ENCODE data around the gene CYB5A. TPM values are rescaled to one million over a fixed set of nuclear protein-coding genes. Genes with fewer than 3 reads are reported as not detected.
A peak's percentile ranks its signal among the peaks of the same experiment; 100 is the strongest.
"Not testable (repeated sequence)": the region's sequence is repeated elsewhere in the genome, so short reads cannot be mapped to it uniquely, and the experiment has no call there.

The CYB5A gene
- total RNA-seq, result 101 TPM
- long read RNA-seq, transcript CYB5A-202 (5 exons, 3,283 nt), result major isoform, 98 of 106 reads
- long read RNA-seq, transcript CYB5A-204 (6 exons, 776 nt), result minor isoform, 5 of 106 reads
- long read RNA-seq, partial matches to known transcripts, result 0 of 106 reads
- long read RNA-seq, other reads (novel, unspliced or antisense), result 2 of 106 reads

- intact Hi-C loops (cut with DNase I), result no loop called here
- peak; percentile 99 for DNase-seq
- peak; percentile 98 for ATAC-seq (ENCODE audit: poor library complexity)
These were observed at the start of gene CYB5A for GRCh38 chr18:74291771-74292540. Gene CYB5A, minus strand, starts transcription at chr18:74291963. Its CDS starts 88 bp downstream, at chr18:74291875.

- DNase-seq (no peak), ATAC-seq (ENCODE audit: poor library complexity) (no peak)
- intact Hi-C loops (cut with DNase I), result no loop called here
These were observed 46.1 kb upstream of the CYB5A start for GRCh38 chr18:74337912-74338309.

DNA sequence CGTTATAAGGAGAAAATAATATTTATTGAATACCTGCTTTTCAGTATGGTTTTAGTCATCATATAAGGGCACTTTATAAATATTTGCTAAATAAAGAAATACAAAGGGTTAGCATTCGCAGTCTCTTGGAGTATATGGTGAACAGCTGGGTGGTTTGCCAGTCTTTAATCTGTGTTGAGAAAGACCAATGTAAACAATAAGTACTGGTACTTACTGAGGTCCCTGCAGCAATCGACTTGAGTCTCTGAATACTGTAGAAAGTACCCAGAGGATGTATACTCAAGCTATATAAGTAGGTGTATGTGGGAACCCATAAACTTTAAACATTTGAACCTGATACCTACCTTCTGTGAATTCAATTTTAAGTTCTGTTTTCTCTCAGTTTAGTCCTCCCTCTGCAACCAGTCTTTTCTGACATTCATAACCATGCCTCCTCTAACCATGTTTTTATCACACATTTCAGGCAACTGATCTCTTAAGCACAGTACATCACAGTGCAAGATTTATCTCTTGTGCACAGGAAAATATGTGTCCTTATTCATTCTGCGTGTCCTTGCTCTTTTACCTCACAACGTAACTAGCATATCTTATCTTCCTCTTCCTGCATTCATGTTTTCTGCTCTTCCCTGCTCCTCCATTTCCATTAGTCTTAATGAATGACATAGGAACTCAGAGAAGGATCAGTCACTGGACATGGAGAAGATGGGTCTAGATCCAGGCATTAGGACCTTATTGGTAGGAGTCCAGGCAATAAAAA lies 45.6 kb upstream of the CYB5A start:
- intact Hi-C loops (cut with DNase I), result no loop called here
- ATAC-seq (ENCODE audit: poor library complexity) (no peak), DNase-seq (no peak)

DNA sequence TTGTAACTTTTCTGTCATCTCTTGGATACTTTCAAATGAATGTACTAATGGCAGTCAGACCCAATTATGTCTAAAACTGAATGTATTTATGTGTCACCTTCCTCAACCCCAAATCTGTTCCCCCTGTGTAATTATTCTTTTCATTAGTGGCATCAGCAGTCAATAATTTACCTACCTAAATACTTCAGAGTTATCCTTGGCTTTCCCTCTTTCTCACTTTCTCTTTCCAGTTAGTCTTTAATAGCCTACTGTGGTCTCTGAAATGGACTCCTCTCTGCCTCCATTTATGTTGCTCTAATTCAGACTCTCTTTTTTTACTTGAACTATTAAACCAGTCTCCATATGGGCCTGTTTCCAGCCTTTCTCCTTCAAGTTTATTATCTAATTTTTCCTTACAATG lies 44.9 kb upstream of the CYB5A start:
- no peak for ATAC-seq (ENCODE audit: poor library complexity)
- intact Hi-C loops (cut with DNase I), result no loop called here
- no peak for DNase-seq

- intact Hi-C loops (cut with DNase I), result no loop called here
- DNase-seq (no peak), ATAC-seq (ENCODE audit: poor library complexity) (no peak)
These were observed 42.6 kb upstream of the CYB5A start for GRCh38 chr18:74334242-74334893.

DNA sequence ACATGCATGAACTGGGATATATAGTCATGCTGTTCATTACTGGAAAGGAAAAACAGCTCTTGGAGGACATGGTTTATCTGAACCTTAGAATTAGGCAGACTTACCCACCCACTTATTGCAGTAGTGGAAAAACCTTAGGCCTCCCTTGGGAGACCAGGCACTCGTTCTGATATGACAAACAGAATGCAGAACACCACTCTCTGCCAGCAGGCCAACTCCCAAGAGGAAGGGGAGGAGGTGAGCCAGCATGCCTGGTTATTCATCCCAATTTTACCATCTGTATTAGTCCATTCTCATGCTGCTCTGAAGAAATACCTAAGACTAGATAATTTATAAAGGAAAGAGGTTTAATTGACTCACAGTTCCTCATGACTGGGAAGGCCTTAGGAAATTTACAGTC lies 41.3 kb upstream of the CYB5A start:
- no peak for DNase-seq
- intact Hi-C loops (cut with DNase I), result no loop called here
- peak; percentile 29 for ATAC-seq (ENCODE audit: poor library complexity)

GRCh38 chr18:74331404-74331803 lies 39.6 kb upstream of the CYB5A start:
- DNase-seq (no peak), ATAC-seq (ENCODE audit: poor library complexity) (peak; percentile 77)

GRCh38 chr18:74329688-74330205 lies 38.0 kb upstream of the CYB5A start:
- DNase-seq, result no peak

More at GRCh38 chr18:74331404-74331803, 39.6 kb upstream of the CYB5A start:
- intact Hi-C loops (cut with DNase I), result no loop called here

DNA sequence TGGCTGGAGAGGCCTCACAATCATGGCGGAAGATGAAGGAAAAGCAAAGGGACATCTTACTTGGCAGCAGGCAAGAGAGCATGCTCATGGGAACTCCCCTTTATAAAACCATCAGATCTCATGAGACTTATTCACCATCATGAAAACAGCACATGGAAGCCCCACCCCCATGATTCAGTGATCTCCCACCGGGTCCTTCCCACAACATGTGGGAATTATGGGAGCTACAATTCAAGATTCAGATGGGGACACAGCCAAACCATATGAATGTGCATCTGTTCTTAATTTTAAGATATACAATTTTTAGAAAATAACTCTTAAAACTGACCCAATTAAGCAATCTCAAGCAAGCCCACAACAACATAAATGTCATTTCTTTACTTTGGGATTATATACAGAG lies 36.4 kb upstream of the CYB5A start:
- ATAC-seq (ENCODE audit: poor library complexity), result no peak
- intact Hi-C loops (cut with DNase I), result no loop called here
- DNase-seq, result no peak

More at GRCh38 chr18:74329688-74330205, 38.0 kb upstream of the CYB5A start:
- ATAC-seq (ENCODE audit: poor library complexity), result no peak
- intact Hi-C loops (cut with DNase I), result no loop called here

DNA sequence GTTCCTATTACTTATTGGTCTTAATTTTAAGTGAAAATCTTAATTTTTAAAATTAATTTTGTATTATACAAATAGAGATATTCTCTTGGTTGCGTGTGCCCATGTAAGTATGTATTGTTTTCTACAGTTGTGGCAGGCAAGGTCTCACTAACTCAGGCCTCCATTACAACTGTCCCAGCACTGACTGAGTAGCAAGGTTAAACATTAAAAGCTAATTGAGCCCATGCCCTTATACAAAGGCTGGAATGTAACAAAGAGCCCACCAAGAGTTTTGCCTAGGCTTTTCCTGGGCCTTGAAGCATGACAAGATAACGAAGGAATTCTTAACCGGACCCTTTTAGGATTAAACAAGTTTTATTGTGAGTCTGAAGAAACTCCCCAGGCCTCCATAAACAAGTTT lies 35.0 kb upstream of the CYB5A start:
- ATAC-seq (ENCODE audit: poor library complexity); DNase-seq; intact Hi-C loops (cut with DNase I): not testable (repeated sequence)

DNA sequence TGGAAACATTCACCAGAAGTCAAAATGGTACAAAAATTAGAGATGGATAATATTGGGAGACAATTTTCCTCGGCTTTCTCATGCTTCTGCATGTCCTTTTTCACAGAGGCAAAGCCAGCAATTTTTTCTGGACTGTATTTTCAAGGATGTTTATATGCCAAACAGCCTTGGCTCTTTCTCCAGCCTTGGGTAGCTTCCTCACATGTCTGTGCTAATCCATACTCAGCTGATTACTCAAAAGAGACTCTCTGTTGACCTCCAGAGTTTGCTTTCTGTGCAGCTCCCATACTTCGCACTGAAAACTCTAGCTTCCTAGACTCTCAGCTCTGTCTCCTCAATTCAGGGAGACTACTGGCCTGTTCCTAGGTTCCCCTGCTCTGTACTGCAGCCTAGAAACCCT lies 34.5 kb upstream of the CYB5A start:
- ATAC-seq (ENCODE audit: poor library complexity) (no peak), DNase-seq (no peak)
- intact Hi-C loops (cut with DNase I), result no loop called here

DNA sequence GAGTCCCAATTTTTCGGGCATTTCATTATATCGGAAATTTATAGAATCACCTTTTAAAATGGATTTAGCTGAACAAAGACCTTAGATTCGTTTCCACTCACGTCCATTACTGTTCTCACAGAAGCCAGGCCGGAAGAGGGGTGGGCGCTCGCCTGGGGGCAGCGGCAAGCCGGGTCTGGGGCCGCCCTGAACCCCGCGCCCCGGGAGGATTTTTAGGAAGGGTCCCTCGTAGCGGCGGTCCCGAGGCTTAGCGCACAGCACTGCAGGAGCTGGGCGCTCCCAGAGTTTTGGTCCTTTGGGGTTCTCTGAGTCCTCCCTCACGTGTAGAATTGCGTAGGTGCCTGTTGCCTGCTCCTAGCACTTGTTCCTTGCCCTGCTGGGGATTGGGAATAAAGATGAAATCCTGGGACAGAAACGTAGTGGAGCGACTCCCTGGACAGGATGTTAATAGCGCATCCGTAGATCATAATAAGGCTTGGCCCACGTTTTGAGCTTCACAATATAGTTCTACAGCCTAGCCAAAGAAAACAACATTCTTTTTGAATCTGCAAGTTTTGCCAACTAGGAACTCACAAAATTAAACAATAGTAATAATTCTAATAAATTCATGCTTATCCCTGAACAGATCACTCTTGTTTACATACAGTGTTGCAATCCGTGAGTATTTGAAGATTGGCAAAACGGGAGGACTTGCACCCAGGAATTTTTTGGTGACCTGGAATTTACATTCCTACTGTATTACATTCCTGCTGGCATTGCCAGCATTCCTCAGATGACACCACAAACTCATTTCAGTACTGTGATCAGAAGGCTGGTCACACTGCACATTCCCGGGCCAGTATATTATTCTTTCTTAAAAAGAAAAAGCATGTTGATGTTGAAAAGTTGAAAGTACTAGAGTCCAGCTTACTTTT lies 24.8 kb upstream of the CYB5A start:
- DNase-seq (no peak), ATAC-seq (ENCODE audit: poor library complexity) (peak; percentile 64)
- intact Hi-C loops (cut with DNase I), result no loop called here

- DNase-seq (no peak), ATAC-seq (ENCODE audit: poor library complexity) (no peak)
- intact Hi-C loops (cut with DNase I), result no loop called here
These were observed 23.9 kb upstream of the CYB5A start, which contains the start of gene C18orf63 for GRCh38 chr18:74315464-74316256. Gene C18orf63, plus strand, starts transcription at chr18:74315839. Its CDS starts 2,027 bp downstream, at chr18:74317866.

DNA sequence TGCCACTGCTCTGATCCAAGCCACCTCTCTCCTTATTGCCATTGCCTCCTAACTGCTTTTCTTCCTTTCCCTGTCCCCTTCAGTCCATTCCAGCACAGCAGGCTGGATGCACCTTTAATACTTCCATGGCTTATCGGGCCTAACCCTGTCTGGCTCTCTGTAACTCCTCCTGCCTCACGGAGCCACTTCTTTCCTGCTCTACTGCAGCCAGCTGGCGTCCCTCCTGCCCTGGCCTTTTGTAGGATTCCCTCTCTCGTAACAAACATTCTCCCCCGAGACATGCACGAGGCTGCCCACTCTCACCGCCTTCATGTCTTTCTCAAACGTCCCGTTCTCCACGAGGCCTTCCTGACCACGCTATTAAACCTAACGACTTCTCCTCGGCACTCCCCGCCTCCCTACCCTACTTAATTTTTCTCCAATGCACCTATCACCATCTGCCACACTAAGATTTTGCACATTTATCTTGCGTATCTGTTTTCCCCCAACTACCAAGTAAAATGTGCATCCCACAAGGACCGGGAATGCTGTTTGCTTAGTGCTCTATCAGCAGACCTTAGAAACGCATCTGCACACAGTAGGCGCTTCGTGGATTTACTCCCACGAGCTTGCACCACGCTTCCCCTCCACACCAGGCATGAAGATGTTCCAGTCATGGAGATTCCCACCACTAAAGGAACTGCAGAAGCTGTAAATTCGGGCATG lies 23.1 kb upstream of the CYB5A start:
- intact Hi-C loops (cut with DNase I), result no loop called here
- DNase-seq (peak; percentile 48), ATAC-seq (ENCODE audit: poor library complexity) (peak; percentile 53)

DNA sequence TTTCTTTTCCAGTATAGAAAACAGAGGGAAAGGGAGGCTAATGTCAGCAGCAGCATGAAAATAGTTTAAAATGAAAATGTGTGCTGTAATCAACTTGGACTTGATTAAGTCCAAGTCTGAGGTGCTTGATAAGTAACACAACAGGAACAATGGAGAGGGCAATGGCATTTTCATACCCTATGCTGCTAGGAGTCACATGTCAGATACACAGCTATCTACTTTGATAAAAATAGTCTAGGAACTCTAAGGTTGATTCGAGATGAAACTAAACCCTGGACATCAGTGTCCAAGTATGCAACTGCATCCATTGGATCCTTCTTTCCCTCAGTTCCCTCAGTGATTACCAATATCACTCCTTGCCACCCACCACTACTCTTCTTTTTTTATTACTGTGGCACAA lies 19.2 kb upstream of the CYB5A start:
- ATAC-seq (ENCODE audit: poor library complexity) (peak; percentile 75), DNase-seq (no peak)
- intact Hi-C loops (cut with DNase I), result no loop called here

DNA sequence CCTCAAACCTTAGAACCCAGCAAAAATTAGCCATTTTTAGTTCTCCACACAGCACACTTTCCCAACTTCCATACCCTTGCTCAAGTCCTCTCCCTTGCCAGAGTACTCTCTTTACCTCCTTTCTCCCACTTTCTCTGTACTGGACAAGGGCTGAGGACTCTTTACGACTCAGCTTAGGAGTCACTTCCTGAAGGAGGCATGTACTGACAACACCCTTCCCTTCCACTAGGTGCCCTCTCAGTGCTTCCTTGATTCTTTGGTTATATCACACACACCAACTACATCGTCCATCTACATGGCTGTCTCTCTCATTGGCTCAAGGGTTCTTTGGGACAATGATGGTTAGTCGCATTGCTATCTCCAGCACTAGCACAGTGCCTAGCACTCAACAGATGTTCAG lies 18.6 kb upstream of the CYB5A start:
- ATAC-seq (ENCODE audit: poor library complexity) (peak; percentile 63), DNase-seq (no peak)
- intact Hi-C loops (cut with DNase I), result no loop called here

DNA sequence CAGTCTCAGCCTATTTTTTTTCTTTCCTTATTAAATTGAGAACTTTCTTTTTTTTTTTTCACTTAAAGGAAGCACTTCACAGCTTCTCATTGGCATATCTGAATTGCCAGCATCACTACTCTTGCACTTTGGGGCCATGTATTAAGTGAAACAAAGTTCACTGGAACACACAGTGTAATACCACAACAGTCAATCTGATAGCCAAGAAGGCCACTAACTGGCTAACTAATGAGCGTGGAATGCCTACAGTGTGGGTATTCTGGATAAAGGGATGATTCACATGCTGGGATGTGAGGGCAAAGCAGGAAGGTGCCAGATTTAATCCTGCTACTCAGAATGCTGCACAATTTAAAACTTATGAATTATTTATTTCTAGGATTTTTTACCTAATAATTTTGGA lies 12.2 kb upstream of the CYB5A start:
- DNase-seq, result no peak
- ATAC-seq (ENCODE audit: poor library complexity), result no peak
- intact Hi-C loops (cut with DNase I), result no loop called here

Measured in Right ventricle myocardium superior (tissue), 1 donor.